Measurements from ENCODE around the gene ARAP1.

ARAP1 gene

GRCh38 chr11:72777755-72778278 lies 25.6 kb upstream of the ARAP1 start:
- no peak for DNase-seq (ENCODE audit: low read depth)
- no peak overlapping the region for H3K4me3 ChIP-seq (ENCODE audit: low read length)
- TF ChIP-seq, protein P1, sequence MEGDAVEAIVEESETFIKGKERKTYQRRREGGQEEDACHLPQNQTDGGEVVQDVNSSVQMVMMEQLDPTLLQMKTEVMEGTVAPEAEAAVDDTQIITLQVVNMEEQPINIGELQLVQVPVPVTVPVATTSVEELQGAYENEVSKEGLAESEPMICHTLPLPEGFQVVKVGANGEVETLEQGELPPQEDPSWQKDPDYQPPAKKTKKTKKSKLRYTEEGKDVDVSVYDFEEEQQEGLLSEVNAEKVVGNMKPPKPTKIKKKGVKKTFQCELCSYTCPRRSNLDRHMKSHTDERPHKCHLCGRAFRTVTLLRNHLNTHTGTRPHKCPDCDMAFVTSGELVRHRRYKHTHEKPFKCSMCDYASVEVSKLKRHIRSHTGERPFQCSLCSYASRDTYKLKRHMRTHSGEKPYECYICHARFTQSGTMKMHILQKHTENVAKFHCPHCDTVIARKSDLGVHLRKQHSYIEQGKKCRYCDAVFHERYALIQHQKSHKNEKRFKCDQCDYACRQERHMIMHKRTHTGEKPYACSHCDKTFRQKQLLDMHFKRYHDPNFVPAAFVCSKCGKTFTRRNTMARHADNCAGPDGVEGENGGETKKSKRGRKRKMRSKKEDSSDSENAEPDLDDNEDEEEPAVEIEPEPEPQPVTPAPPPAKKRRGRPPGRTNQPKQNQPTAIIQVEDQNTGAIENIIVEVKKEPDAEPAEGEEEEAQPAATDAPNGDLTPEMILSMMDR (conservative IDR thresholded peaks at IDR 0.05; ENCODE audit: low read length) = no peak

GRCh38 chr11:72776844-72777754 lies 24.9 kb upstream of the ARAP1 start:
- no peak for DNase-seq (ENCODE audit: low read depth)
- TF ChIP-seq, protein P1 (conservative IDR thresholded peaks at IDR 0.05; ENCODE audit: low read length) = no peak
- H3K4me3 ChIP-seq (ENCODE audit: low read length) = no peak overlapping the region

GRCh38 chr11:72776117-72776843 lies 24.1 kb upstream of the ARAP1 start:
- H3K4me3 ChIP-seq (ENCODE audit: low read length) = no peak overlapping the region
- DNase-seq (ENCODE audit: low read depth) = no peak
- TF ChIP-seq, protein P1 (conservative IDR thresholded peaks at IDR 0.05; ENCODE audit: low read length) = no peak

DNA sequence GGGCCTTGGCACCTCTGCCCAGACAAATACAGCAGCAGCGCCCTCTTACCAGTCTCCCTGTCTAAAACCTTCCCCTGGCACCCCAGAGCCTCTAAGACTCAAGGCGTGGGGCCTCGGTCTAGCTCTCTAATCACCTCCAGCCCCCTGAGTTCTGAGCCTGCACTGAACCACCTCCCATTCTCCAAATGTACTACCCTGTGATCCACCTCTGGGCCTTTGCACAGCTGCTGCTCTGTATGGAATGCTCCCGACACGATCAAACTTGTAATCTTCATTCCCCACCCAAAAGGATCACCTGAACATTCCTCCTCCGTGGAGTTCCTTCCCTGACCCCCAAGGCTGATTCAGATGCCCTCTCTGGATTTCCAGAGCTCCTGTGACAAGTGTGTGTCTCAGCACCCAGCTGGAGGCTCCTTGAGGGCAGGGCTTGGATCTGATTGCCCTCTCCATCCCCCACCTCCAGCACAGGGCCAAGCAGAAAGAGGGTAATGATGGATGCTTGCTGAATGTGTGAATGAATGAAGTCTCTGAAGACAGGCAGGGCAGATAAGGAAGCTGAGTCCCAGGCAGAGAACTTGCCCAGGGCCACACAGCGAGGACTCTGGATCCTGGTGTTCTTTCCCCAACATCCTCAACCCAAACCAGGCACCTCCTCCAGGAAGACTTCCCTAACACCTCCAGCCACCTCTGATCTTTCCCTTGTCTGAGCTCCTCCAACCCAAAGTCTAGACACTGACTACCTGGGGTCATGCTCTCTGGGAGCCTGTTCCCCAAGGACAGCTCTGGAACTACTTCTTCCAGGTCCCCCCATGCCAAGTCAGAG lies 23.3 kb upstream of the ARAP1 start:
- no peak overlapping the region for H3K4me3 ChIP-seq (ENCODE audit: low read length)
- no peak for DNase-seq (ENCODE audit: low read depth)
- TF ChIP-seq, protein P1 (conservative IDR thresholded peaks at IDR 0.05; ENCODE audit: low read length) = no peak

GRCh38 chr11:72774499-72774898 lies 22.3 kb upstream of the ARAP1 start:
- TF ChIP-seq, protein P1 (conservative IDR thresholded peaks at IDR 0.05; ENCODE audit: low read length) = no peak
- DNase-seq (ENCODE audit: low read depth) = no peak
- no peak overlapping the region for H3K4me3 ChIP-seq (ENCODE audit: low read length)

DNA sequence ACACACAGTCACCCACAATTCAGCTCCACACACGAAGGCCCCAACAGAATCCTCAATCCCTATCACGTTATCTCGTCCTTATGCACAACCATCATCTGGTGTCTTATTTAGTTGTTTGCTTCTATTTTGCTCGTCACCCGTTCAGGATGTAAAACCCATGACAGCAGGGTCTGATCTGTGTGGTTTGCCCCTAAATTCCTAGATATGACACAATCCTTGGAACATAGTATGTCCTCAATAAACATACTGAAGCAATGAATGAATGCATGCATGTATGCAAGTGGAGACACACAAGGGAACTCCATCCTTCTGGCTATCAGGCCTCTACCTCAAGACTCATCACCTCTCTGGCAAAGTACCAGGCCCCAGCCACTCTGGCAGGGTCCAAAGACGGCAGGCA lies 21.5 kb upstream of the ARAP1 start:
- TF ChIP-seq, protein P1 (conservative IDR thresholded peaks at IDR 0.05; ENCODE audit: low read length) = no peak
- no peak for DNase-seq (ENCODE audit: low read depth)
- H3K4me3 ChIP-seq (ENCODE audit: low read length) = no peak overlapping the region

Measured in AG10803 (cell line).